ENCODE results near the gene LPAR2.
"Not testable (repeated sequence)": the region's sequence is repeated elsewhere in the genome, so short reads cannot be mapped to it uniquely, and the experiment has no call there.

Gene LPAR2

DNA sequence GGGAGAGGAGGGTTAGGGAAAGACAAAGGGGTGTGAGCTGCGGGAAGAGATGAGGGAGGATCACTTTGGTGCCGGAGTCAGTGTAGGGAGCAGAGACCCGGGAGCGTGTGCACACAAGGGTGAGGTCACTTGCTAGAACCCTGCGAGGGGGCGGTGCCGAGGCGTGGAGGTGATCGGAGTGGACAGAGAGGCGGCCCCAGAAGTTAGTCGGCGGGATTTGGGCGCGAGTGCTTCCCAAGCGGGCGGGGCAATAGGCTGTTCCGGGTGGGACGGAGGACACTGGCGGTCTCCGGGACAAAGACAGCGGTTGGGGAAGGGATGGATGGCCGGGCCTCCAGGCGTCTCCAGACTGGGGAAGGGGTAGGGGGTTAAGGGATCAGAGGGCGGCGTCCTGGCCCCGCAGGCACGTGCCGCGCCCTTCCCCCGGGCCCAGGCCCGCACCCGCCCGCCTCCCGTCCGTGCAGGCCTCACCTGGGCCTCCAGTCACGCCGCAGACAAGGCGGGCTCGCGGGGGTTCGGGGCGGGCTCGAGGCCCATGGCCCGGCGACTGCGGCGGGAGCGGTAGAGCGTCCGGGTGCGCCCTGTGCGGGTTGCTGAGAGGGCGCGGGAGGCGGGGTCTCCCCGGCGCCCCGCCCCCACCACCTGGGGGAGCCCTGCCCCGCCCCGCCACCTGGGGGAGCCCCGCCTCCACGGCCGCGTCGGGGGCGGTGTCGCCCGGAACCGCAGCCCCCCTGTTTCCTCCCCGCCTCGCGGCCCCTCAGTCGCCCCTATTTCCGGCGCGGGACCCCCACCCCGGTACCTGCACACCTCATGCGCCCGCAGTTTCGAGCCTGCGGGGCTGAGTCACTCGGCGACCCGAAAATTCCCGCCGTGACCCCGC, at the start of gene LPAR2:
TSS of gene LPAR2 (minus strand) at position 600 of the 880 bp plus-strand sequence. CDS start 945 bp downstream, outside the sequence.
- DNase-seq (ENCODE audit: low read depth): no peak

DNA sequence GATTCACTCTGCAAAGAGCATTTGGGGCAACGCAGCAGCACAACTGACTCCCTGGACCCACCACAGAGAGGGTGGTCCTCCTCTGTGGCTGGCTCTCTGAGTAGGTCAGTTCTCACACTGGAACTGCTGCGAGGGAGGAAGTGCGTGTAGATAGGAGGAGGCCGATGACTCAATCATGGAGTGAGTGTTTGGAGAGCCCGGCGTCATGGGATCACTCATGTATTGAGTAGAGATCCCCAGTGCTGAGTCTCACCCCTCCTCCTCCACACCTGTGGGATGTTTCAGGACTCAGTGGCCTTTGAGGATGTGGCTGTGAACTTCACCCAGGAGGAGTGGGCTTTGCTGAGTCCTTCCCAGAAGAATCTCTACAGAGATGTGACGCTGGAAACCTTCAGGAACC, 49.6 kb upstream of the LPAR2 start:
- DNase-seq (ENCODE audit: low read depth): no peak

DNA sequence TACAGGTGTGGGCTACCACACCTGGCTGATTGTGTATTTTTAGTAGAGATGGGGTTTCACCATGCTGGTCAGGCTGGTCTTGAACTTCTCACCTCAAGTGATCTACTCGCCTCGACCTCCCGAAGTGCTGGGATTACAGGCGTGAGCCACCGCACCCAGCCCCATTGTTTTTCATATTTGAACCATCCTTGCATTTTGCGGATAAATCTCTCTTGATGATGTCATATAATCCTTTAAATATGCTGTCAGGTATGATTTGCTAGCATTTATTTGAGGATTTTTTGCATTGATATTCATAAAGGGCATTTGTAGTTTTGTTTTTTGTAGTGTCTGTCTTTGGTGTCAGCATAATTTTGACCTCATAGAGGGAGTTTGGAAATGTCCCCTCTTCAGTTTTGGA, 46.3 kb upstream of the LPAR2 start:
- no peak for DNase-seq (ENCODE audit: low read depth)

DNA sequence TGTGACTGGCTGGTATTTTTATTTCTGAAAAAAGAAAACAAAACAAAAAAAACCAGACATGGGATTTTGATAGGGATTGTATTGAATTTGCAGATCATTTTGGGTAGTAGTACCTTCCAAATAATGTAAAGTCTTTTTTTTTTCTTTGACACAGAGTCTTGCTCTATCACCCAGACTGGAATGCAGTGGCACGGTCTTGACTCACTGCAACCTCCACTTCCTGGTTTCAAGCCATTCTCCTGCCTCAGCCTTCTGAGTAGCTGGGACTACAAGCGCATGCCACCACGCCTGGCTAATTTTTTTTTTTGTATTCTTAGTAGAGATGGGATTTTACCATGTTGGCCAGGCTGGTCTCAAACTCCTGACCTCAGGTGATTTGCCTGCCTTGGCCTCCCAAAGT, 44.8 kb upstream of the LPAR2 start:
- DNase-seq (ENCODE audit: low read depth): no peak

DNA sequence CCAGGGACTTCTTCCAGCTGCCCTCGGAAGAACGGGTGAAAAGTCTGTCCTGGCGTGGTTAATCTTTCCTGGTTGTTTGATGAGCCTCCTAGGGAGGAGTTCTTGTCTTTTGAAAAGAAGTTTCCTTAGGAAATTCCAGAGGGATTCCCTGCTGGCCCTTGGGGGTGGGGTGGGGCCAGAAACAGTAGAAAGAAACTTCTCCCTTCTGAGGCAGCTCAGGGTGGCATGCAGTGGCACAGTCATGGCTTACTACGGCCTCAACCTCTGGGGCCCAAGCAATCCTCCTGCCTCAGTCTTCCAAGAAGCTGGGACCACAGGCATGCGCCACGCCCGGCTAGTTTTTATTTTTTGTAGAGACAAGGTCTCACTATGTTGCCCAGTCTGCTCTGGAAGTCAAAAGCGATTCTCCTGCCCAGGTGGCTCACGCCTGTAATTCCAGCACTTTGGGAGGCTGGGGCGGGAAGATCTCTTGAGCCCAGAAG, 42.1 kb upstream of the LPAR2 start:
- no peak for DNase-seq (ENCODE audit: low read depth)

DNA sequence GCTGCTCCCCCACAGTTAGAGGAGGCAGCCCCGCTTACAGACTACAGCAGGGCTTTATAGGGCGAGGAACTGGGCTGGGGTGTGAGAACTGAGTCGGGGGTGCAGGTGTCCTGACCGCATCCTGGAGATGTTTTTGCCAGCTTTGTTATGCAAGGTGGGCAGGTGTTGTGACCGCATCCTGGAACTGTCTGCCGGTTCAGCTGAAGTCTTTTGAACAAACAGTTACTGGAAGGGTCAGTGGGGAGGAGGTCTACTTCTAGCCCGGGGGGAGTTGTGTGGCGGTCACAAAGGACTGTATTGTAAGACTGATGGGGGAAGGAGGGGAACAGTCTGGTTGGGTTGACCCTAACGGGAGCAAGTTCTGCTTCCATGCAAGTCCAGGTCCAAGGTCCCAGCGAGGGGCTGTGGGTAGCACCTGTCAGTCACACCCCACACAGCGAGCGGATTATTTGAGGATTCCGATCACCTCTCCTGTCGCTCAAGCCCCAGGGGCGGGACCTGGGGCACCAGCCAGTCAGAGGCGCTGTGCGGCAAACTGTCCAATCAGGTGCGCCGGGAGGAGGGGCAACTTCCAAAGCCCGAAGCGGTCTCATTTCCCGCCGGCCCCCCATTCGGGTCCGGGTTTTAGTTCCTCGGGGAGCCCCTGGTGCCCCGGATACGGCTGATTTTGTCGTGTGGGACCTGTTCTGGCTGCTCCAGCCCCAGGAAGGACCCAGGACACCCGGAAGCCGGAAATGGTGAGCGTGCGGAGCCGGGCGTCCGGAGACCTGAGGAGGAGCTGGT, 40.4 kb upstream of the LPAR2 start, which contains the start of gene ZNF101:
TSS of gene ZNF101 (plus strand) at position 610 of the 783 bp plus-strand sequence. CDS start at position 735, 125 bp downstream.
- peak; percentile 82 for DNase-seq (ENCODE audit: low read depth)

DNA sequence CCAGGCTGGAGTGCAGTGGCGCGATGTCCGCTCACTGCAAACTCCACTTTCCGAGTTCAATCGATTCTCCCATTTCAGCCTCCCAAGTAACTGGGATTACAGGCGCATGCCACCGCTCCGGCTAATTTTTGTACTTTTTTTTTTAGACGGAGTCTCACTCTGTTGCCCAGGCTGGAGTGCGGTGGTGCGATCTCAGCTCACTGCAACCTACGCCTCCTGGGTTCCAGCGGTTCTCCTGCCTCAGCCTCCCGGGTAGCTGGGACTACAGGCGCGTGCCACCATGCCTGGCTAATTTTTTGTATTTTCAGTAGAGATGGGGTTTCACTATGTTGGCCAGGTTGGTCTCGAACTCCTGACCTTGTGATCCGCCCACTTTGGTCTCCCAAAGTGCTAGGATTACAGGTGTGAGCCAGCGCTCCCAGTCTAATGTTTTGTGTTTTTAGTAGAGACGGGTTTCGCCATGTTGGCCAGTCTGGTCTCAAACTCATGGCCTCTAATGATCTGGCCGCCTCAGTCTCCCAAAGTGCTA, 37.5 kb upstream of the LPAR2 start:
- not testable (repeated sequence) for DNase-seq (ENCODE audit: low read depth)

DNA sequence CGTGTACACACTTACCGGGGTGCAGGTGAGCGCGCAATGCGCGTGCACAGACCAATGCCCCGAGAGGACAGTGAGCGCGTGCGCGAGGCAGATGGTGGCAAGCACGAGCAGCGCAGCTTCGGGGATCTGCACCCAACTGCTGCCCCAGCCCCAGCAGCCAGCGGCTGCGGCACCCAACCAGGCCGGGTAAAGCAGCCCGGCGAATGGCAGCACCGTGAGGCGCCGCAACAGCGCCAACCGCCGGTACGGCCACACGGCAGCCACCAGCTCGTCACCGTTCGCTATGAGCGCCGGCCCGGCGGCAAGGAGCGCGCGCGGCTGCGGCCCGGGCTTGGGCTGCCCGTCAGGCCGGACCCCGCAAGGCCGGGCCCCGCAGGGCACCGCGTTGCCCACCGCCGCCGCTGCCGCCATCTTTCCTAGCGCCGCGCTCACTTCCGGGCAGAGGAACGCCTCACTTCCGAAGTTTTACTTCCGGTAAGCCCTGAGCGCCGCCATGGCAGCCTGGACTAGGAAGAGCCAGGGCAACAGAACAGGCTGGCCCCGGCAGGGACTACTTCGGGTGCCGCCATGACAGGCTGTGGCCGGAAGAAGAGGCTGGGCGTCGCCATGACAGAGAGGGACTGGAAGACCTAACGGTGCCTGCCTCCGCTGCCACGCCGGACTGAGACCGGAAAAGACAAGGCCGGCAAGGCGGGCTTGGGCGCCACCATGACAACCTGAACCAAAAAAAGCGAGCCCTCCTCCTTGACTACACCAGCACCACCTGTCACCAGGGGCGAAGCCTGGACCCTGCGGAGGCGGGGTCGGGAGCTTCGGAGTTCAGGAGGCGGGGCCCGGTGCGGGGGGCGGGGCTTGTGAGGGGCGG, 35.5 kb upstream of the LPAR2 start, which contains the start of gene ATP13A1:
TSS of gene ATP13A1 (minus strand) at position 421 of the 865 bp plus-strand sequence. CDS start at position 411, 10 bp downstream.
- peak; percentile 98 for DNase-seq (ENCODE audit: low read depth)

DNA sequence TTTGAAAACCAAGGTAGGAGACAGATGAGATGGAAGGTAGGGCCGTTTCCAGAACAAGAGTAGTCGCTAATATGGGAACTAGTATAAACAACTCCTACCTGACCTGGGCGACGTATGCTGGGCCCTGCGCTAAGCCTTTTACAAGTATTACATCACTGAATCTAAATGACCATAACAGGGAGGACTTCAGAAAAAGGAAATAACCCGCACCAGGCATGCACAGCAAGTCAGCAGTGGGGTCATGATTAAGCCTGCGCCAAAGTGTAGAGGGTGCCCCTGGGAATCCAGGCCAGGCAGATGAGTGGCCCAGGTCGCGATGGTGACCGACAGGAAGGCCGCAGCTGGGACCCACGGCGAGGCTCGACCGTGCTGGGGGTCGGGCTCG, 34.8 kb upstream of the LPAR2 start:
- no peak for DNase-seq (ENCODE audit: low read depth)

DNA sequence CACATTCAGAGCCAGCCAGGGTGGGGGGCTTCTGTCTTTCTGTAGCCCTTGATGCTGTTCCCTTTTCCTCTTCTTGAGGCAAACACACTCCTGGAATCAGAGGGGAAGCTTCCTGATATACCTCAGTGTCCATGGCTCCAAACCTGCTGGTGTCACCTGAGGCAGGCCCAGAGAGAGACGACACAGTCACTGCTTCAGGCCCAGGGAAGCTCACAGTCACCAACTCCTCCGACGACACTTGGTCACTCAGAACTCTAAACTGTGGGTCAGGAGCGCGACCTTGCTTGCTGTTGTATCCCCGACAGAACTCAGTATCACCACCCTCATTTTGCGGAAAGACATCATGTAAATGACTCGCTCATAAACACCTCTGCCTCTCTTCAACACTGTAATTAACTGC, 34.3 kb upstream of the LPAR2 start:
- DNase-seq (ENCODE audit: low read depth): no peak

DNA sequence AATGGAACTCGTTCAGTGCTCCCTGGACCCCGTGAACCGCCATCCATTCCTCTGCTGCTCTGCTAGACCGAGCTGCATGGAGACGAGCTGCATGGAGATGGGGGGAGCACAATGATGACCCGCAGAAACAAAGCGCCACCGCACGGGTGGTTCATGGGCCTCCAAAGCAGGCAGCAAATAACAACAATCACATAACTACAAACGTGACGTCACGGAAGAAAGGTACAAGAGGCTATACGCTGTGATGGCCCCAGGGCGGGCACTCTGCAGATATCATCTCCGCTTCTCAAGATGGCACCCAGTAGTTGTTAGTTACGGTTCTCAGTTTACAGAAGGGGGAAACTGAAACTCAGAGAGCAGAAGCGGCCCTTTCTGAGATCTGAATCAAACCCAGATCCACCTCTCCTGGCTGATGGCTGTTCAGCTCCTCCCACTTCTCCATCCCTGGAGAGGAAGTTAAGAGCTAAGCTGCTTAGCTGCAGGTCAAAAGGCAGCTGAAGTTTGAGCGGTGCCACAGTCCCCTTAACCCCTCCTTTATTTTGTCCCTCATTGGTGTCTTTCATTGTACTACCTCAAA, 33.7 kb upstream of the LPAR2 start:
- DNase-seq (ENCODE audit: low read depth): no peak

DNA sequence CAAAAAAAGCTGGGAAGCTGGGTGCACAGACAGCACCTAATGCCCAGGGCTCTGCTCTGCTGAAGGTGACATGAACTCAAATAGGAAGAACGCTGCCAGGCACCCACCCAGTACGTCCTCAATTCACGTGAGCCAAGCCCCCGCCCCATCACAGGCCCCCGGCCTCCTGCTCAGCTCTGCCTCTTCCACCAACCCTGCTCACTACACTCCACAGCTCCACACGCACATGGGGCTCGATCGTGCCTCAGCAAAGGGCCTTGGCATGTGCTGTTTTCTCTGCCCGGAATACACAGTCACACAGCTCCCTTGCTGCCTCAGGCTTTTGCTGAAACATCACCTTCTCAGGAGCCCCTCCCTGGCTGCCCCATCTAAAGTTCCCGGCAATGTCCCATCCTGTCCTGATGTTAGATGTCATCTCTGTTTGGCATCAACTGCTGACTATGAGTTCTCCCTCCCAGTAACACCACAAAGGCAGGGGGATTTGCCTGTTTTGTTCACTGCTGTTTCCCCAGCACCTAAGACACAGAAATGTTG, 33.2 kb upstream of the LPAR2 start:
- DNase-seq (ENCODE audit: low read depth): no peak

DNA sequence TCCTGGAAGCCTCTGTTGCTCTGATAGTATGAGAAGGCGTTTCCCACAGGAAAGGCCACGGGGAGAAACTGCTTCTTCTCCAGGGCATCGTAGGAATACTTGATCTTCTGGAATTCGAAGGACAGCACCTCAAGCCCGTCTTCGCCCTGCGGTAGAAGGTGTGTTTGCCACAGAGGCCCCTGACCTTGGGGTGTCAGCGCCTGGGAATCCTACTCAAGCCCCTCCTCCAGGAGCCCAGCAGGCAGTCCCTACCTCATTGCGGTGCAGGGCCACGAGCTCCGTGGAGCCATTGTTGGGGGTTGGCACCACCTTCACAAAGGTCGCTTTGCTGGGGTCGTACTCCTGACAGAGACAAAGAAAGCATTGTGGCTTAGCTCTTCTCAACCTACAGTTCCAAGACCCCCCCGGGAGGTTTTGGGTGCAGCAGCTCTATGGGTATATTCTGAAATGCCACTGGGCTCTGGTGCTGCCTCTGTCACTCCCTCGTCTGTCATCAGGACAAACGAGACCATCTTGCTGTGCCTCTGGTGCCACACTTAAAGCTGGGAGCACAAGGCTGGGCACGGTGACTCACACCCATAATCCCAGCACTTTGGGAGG, 31.7 kb upstream of the LPAR2 start:
- no peak for DNase-seq (ENCODE audit: low read depth)

DNA sequence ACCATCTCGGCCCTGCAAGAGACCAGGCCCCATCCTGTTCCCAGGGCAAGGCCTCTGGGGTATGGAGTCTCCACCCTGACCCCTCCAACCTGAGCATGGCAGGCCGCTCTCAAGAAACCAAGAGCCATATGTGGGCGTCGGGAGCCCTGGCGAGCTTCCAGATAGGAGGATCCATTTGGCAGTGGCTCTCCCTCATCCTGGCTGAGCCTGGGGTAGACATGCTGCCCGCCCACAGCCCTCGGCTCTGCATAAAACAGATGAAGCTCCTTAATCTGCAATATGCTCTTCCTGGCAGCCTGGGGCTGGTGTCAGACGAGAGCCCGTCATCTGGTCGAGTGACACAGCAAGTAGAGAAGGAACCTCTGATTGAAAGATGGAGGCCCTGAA, 29.4 kb upstream of the LPAR2 start:
- DNase-seq (ENCODE audit: low read depth): no peak

DNA sequence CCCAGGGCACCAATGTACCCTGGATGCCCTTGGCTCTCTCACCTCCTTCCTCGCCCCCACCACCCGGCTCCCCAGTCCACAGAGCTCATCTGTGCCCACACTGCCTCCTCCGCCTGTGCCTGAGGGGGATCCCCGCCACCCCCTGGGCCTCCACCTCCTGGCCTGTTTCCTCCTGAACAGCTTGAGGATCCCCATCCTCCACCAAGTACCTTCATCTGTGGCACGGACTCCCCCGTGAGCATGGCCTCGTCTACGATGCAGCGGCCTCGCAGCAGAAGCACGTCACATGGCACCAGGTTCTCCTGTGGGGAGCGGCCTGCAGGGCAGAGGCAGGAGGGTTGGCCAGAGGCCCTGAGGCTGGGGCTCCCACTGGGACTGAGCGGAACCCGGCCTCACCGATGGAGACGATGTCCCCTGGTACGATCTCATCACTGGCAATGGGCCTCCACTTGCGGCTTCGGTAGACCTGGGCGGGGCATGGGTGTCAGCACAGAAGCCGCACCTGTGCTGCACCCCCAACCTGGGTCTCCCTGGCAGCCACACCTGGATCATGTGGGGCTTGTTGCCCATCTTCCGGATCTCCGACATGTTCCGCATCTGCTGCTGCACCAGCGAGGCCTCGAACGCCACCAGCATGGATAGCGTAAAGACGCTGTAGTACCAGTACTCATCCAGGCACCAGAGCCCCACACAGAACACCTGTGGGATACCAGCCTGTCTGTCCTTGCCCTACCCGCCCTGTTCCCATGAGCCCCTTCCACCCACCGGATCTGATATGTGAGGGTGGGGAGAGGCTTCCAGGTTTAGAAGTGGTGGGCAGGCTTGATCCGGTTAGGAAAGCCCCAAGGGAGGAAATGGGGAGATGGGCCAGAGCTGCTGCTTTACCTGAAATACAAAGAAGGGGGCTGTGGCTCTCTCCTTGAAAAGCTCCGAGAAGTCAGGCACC, 28.7 kb upstream of the LPAR2 start:
- no peak for DNase-seq (ENCODE audit: low read depth)

DNA sequence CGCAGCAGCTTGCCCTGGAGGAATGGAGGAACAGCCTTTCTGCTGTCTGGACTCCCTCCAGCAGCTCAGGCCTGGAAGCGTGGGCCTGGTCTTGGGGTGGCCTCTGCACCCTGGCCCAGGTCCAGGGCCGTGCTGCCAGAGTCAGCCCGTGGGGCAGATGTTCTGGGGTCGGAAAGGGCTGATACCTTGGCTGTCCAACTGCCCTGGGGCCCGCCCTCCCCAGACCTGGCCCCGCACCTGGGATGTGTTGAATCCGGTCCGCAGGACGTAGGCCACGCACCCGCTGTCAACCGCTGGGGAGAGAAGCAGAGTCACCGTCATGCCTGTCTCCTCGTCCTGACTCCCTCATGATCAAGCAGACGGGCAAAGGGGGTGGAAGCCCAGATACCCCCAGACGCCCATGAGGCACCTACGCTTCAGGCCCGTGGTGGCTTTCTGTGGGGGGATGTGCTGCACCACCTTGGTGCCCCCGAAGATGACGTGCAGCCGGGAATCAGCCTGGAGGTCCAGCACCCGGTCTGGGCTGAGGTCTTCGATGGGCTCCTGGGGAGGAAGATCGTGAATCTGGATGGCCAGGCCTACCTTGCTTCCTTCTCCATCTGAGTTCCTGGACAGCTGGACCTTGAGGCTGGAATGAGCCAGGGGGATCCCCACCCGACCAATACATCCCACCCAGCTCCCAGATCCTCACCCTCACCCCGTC, 27.8 kb upstream of the LPAR2 start:
- DNase-seq (ENCODE audit: low read depth): no peak

DNA sequence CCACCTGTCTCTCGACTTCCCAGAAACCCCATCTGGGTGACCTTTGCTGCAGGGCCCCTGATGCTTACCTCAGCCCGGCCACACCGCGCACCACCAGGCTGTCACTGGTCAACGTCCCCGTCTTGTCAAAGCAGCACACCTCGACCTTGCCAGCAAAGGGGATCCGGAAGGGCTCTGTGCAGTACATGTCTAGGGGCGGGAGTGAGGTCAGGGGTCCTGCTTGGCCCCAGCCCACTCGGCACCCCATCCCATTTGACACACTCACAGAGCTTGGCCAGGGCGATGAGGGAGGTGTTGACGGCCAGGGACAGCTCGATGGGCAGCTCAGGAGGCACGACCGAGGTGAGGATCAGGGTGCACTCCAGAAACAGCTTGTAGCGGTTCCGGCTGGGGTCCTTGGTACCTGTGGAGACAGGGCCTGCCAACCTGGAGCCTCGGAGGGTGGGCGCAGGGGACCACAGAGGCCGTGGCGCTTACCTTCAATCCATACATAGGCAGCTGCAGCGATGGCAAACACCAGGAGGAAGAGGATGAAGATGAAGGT, 27.1 kb upstream of the LPAR2 start:
- no peak for DNase-seq (ENCODE audit: low read depth)

DNA sequence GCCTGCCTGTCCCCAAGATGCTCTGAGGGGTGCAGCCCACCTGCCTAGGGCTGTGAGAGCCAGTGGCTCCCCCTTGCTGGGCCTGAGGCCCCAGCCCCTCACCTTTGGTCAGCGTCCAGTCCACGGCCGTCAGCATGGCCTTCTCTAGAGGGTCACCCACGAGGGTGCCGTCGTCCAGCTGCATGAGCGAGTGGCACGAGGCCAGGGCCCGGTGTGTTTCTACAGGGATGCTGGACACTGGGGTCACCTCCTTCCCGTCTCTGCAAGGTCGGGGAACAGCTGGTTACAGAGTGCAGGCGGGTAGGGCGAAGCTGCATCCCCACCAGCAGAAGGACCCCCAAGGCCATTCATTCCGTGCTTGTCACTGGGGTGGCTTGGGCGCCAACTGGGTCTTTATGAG, 26.4 kb upstream of the LPAR2 start:
- DNase-seq (ENCODE audit: low read depth): no peak
